Embryonic facial prominence (tissue), 1 donor: ENCODE measurements around the gene SEC31A.

Source experiments
- DNase-seq: peaks from one replicate; pipeline ENCODE4 v3.0.0-alpha.2; 2016; ENCODE audit errors: extremely low spot score

Gene SEC31A

GRCh38 chr4:82792912-82793649, 97.9 kb downstream of the SEC31A start:
- no peak for DNase-seq

- no peak for DNase-seq
Observed at GRCh38 chr4:82791179-82791578, 99.8 kb downstream of the SEC31A start.

GRCh38 chr4:82790060-82790660, 100.8 kb downstream of the SEC31A start:
- DNase-seq, result no peak

- DNase-seq, result no peak
Observed at GRCh38 chr4:82789025-82789776, 101.8 kb downstream of the SEC31A start.

GRCh38 chr4:82787342-82787741, 103.6 kb downstream of the SEC31A start:
- no peak for DNase-seq

- no peak for DNase-seq
Observed at GRCh38 chr4:82786828-82787227, 104.1 kb downstream of the SEC31A start.

- DNase-seq, result no peak
Observed at GRCh38 chr4:82785611-82786400, 105.1 kb downstream of the SEC31A start.

GRCh38 chr4:82784681-82785610, 106.0 kb downstream of the SEC31A start:
- no peak for DNase-seq

GRCh38 chr4:82782626-82783345, 108.2 kb downstream of the SEC31A start:
- no peak for DNase-seq

- DNase-seq, result no peak
Observed at GRCh38 chr4:82780752-82781231, 110.2 kb downstream of the SEC31A start.

GRCh38 chr4:82780170-82780751, 110.7 kb downstream of the SEC31A start:
- no peak for DNase-seq

- DNase-seq, result no peak
Observed at GRCh38 chr4:82779032-82779431, 111.9 kb downstream of the SEC31A start.

- no peak for DNase-seq
Observed at GRCh38 chr4:82777857-82778525, 113.0 kb downstream of the SEC31A start.

GRCh38 chr4:82776925-82777542, 113.9 kb downstream of the SEC31A start:
- no peak for DNase-seq

- no peak for DNase-seq
Observed at GRCh38 chr4:82775243-82775642, 115.7 kb downstream of the SEC31A start.

- DNase-seq, result no peak
Observed at GRCh38 chr4:82774711-82775171, 116.2 kb downstream of the SEC31A start.

- DNase-seq, result no peak
Observed at GRCh38 chr4:82773057-82773456, 117.9 kb downstream of the SEC31A start.

- no peak for DNase-seq
Observed at GRCh38 chr4:82770607-82771006, 120.3 kb downstream of the SEC31A start.
